Hematopoietic multipotent progenitor cell treated with erythropoietin and hydrocortisone succinate and interleukin-3 and kit ligand, for 4 days (in vitro differentiated cells): ENCODE data around the gene SIN3B.

Experiments used
- DNase-seq: peaks from one replicate; pipeline ENCODE4 v3.0.0-alpha.2; 2015

The SIN3B gene

DNA sequence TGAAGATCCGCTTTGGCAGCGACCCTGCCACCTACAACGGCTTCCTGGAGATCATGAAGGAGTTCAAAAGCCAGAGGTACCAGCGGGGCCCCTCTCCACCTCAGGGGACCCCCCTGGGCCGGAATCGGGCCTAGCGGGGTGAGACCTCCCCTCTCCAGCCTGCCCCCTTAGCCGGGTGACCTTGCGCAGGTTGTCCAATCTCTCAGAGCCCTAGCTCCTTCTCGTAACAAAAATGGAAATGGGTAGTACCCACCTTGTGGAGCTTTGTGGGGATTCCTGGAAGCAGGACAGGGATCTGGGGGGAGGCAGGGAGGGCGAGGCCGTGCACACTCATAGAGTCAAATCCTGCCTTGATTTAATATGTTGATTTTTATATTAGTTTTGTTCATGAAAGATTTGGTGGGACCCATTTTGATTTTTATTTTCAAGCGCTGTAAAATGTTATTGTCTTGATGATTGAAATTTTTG, 658 bp downstream of the SIN3B start:
- no peak for DNase-seq

DNA sequence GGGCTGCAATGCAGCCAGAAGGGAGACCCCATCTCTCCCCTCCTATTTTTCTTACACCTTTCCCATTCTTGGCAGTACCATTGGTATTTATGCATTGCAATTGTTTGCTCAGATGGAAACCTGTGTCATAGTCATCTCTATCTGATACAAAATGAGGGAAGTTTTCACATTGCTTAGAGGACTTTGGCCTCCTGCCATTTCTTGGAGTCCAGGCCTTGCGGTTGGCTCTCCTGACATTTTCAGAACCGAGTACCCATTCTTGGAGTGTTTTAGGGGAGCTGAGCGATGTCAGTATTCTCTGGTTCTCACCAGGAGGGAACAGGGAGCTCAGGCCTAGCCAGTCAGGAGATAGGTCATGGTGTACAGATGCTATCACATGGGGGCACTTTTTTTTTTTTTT, 1.5 kb downstream of the SIN3B start:
- peak; percentile 21 for DNase-seq

DNA sequence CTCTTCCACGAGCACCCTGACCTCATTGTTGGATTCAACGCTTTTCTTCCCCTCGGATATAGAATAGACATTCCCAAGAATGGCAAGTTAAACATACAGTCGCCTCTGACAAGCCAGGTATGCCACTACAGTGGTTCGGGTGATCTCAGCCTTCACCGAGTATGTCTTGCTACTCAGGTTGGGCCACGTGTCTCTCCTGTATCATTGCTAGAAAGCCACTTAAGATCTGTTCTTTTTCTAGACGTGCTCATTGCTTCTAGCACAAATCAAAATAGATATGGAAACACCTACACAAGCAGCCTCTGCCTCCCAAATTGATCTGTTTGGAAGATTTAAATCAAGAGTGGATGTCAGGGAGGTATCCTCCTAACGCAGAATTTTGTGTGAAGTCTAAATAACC, 2.3 kb downstream of the SIN3B start:
- DNase-seq = no peak

DNA sequence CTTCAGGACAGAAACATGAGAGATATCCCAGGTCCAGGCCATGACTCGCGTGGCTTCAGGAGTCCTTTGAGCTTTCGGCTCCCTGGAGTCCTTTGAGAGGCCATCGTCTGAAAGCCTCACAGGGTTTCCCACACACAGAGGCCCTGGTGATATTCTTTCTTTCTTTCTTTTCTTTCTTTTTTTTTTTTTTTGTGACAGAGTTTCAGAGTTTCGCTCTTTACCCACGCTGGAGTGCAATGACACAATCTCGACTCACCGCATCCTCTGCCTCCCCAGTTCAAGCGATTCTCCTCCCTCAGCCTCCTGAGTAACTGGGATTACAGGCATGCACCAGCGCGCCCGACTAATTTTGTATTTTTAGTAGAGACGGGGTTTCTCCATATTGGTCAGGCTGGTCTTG, 5.5 kb downstream of the SIN3B start:
- DNase-seq = no peak

DNA sequence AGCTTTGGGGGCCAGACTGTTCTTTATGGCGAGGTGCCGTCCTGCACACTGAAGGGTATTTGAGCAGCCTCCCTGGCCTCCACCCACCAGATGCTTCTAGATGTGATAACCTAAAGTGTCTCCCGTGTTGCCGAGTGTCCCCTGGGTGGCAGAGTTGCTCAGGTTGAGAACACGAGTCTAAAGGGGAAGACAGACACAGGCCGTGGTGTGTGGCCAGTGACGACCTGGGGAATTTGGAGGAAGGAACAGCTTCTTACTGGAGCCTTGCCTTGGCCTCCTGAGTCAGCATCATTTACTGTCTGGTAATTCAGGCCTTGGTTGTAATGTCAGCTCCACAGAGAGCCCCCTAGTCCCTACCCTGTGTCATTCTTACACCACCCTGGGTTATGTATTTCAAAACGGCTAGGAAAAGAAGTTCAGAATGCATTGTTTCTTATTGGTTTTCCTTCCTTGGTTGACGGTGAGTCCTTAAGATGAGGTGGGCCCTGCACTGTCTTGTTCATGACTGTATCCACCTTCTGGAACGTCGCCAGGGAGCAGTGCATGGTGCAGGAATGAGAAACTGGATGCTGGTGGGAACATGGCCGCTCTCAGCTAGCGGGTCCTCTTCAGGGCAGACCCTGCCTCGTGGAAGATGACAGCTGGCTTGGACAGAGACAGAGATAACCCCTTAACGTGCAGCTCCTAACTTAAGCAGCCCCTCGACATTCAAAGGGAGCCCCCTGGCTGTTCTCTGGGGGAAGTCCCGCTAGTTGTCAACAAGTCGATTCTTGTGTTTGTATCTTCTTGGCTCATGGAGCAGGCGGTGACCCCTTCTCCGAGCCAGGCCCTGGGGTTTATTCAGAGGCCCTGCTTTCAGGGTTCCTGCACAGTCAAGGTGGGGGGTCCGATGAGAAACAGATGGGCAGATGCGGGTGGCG, 7.2 kb downstream of the SIN3B start:
- peak; percentile 90 for DNase-seq

DNA sequence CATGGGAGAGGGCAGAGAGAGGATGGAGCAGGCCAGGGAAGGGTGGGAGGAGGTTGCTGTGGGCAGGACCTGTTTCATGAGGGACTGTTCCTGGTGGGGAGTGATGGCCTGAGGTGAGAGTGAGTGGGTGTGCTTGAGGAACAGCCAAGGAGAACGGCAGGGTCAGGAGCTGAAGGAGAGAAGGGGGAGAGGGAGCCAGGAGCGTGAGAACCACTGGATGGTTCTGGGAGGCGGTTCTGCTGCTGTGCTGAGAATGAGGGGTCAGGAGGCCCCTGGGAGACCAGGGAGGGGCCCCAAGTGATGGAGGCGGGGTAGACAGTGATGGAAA, 7.8 kb downstream of the SIN3B start:
- DNase-seq = no peak

DNA sequence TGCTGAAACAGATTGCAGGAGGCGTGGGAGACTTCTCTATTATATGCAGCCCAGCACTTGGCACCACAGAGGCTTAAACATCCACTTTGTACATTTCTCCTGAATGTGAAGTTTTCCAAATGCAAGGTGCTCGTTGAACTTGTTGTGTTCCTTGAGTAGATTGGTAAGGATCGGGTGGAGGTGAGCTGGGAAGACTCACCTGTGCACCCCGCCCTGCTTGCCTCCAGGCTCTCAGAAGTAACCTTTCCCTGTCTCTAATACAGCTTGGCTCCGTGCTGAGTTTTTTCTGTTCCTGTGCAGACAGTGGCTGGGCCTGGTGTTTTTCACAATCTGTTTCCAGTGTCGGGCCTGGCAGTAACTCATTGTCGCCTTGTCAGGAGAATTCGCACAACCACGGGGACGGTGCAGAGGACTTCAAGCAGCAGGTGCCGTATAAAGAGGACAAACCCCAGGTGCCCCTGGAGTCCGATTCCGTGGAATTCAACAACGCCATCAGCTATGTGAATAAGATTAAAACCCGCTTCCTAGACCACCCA, 12.3 kb downstream of the SIN3B start:
- no peak for DNase-seq

DNA sequence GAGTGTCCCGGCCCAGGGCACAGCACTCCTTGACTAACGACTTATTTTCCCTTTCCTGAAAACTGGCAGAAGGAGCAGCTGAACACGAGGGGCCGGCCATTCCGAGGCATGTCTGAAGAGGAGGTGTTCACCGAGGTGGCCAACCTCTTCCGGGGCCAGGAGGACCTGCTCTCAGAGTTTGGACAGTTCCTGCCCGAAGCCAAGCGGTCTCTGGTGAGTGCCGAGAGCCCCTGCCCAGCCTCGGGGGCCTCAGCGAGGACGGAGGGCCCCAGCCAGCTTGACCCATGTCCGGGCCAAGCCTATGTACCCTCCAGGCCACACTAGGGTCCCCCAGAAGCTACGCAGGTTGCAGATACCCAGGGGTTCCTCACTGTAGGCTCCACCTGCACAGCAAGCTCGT, 17.7 kb downstream of the SIN3B start:
- DNase-seq = no peak

DNA sequence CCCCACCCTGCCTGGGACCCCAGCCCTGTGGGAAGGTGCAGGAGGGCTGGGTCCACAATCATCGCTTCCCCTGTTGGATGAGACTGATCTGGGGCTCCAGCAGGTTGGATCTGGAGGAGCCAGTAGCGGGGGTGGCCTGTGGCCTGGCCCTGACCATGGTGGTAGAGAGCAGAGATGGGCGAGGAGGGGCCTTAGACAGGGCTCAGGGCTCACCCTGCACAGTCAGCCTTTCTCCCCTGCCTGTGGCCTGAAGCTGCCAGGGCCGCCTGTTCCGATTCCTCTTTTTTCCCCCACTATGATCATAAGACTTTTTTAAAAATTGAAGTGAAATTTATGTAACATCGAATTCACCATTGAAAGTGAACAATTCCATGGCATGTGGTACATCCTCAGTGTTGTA, 18.2 kb downstream of the SIN3B start:
- no peak for DNase-seq

DNA sequence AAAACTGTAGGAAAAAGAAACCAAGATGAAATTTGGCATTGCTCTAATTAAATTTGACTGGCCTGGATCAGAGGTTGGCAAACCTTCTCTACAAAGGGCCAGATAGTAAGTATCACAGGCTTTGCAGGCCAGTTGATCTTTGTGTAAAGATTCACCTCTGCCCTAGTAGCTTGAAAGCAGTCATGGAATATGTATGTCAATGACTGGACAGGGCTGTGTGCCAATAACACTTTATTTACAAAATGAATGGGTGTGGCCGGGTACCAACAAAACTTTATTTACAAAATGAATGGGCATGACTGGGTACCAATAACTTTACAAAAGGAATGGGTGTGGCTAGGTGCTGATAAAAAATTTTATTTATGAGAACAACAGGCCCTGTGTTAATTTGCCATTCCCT, 20.0 kb downstream of the SIN3B start:
- DNase-seq = no peak

DNA sequence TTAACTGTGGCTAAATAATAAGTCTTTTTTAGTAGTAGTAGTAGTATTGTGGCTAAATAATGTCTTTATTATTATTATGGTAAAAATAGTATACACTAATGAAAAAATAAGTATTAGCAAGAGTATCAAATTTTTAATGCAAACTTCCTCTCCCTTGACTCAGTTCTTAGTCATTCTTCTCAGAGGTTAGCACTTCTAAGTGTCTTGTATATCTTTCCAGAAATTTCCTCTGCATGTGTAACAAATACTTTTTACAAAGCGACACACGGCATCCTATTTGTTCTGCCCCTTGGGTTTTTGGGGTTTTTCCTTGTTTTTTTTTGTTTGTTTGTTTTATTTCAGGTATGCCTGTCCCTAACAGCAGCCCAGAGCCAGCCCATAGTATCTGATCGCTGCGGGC, 20.9 kb downstream of the SIN3B start:
- DNase-seq = no peak

DNA sequence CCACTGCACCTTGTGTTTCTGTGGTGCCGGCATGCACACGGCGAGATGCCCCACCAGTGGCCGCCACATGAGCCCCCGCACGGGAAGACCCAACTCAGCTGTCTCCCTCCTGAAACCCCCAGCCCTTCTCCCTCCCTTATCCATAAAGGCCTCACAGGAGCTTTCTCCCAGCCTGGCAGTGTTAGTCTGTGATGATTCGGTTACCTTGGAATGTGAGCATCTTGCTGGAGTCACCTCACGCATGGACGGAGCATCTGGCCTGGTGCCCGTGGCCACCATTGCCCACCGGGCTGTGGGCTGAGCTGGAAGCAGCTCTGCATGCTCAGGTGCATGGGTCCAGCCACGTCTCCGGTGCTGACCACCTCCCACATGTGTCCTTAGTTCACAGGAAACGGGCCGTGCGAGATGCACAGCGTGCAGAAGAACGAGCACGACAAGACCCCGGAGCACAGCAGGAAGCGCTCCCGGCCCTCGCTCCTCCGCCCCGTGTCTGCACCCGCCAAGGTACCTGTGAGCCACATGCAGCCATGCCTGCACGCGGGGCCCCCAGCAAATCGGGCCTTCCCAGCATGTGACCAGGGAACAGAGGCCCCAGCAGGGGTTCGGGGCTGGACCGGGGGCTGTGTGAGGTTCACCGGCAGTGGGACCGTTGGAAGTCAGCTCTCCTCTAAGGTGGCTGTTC, 22.0 kb downstream of the SIN3B start:
- DNase-seq = no peak

DNA sequence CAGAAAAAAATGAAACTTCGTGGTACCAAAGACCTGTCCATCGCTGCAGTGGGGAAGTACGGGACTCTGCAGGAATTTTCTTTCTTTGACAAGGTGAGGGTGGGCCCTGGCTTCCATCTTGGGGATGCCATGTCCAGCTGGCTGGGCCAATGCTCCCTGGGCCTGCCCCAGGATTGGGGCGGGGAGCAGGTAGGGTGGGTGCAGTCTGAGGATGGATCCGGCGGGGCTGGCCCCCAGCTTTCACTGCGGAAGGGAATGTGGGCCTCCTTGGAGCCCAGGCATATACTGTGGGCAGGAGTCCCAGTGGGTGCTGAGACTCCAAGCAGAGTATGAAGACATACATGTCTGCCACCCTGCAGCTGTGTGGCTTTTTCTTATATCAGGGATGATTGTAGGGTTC, 23.9 kb downstream of the SIN3B start:
- no peak for DNase-seq

DNA sequence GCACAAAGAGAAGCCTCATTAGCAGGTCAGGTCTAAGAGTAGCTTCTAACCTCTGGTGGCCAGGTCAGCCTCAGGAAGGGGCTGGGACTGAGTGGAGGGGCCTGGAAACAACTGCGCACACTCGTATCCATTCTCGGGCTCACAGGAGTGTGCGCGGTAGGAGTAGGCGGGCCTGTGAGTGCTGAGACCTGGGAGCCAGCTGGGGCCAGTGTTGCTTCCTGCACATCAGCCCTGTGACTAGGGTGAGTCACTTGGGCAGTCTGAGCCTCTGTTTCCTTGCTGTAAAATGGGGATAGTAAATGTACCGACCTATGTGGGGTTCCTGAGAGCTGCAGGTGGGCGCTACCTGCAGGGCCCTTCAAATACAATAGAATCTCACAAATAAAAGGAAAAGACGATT, 26.9 kb downstream of the SIN3B start:
- no peak for DNase-seq

DNA sequence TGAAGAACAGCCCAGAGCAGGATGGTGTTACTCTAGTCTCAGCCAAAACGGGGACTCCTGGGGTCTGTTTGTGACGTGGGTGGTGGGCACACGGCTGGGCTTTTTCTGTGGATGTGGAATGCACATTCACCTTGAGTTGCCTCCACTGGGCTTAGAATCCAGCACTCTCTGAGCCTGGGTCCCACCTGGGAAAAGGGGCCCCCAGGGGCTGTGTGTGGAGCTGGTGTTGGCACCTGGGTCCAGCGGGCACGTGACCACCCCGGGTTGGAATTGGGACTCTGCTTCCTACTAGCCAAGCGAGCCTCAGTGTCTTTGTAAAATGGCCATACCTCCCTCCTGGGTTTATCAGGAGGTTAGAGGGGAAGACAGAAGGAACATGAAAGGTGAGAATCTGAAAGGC, 30.4 kb downstream of the SIN3B start:
- no peak for DNase-seq

DNA sequence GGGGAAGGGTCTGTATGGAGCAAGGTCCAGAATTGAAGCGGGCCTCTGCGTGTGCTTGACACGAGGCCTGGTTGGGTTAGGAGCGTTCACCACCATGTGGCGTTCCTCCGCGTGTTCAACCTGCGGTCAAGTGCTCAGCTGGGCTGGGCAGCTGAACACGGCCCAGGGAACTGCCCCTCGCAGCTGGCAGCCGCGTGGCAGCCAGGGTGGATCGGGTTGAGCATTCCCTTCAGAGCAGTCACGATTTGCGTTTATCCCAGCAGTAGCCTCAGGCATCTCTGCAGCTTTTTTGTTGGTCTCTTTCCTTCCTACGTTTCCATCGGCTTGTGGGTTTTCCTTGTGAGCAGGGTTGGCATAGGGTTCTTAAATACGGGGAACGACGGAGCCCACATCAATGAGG, 30.9 kb downstream of the SIN3B start:
- DNase-seq = no peak

DNA sequence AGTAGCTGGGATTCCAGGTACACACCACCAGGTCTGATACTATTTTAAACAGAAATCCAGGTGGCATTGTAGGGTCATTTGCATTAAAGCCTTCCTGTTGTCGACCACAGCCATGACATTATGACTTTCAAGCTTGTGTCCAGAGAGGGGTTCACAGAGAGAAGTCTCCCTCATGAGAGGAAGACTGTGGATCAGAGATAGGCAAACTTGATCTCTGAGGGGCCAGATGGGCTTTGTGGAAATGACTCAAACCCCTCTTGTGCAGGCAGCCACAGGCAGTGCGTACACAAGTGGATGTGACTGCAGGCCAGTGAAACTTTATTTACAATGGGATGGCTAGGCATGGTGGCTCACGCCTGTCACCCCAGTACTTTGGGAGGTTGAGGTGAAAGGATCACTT, 31.8 kb downstream of the SIN3B start:
- peak; percentile 84 for DNase-seq

DNA sequence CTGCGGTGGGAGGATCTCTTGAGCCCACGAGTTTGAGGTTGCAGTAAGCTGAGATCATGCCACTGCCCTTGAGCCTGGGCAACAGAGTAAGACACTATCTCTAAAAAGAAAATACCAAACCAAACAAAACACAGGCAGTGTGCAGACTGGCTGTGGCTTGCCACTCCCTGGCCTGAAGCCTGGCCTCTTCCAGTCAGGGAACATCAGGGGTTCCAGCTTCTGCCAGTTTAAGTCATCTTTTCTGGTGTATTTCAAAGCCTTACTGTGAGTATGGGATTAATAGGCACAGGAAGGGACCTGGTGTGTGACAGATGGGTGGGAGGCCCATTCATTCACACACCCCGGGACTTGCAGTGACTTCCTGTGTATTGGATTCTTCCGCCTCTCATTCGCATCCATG, 32.6 kb downstream of the SIN3B start:
- DNase-seq = peak; percentile 29

DNA sequence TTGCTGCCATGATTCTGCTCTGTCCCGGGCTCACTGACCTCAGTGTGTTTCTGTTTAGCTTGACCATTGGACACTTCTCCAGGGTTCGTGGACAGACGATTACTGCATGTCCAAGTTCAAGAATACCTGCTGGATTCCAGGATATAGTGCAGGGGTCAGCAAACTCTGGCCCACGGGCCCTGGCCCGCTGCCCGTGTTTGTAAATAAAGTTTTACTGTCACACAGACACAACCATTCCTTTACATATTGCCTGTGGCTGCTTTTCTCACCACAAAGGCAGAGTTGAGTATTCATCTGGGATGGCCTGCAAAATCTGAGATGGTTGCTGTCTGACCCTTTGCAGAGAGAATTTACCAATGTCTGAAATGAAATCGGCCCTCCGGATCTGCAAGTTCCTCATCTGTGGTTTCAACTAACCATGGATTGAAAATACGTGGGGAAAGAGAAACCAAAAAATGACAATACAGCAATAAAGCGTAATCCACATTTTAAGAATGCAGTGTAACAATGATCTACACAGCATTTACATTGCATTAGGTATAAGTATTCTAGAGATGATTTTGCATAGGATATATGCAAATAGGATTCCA, 33.7 kb downstream of the SIN3B start:
- DNase-seq = peak; percentile 60

DNA sequence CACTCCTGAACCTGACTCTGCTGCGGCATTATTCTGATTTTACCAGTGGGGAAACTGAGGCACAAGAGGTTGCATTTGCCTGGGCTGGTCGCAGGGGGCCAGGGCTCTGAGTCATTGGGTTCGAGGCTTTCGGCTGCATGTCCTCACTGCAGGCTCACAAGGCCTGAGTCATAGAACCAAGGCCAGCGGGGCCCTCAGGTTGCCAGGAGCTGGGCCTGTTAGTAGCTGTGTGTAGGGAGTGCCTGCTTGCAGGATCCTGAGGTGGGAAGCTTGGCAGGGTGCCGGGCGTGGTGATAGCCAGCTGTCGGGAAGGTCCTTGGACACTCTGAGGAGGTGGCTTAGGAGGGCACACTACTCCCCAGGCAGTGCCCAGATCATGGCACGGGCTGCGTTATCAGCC, 38.0 kb downstream of the SIN3B start:
- DNase-seq = no peak

DNA sequence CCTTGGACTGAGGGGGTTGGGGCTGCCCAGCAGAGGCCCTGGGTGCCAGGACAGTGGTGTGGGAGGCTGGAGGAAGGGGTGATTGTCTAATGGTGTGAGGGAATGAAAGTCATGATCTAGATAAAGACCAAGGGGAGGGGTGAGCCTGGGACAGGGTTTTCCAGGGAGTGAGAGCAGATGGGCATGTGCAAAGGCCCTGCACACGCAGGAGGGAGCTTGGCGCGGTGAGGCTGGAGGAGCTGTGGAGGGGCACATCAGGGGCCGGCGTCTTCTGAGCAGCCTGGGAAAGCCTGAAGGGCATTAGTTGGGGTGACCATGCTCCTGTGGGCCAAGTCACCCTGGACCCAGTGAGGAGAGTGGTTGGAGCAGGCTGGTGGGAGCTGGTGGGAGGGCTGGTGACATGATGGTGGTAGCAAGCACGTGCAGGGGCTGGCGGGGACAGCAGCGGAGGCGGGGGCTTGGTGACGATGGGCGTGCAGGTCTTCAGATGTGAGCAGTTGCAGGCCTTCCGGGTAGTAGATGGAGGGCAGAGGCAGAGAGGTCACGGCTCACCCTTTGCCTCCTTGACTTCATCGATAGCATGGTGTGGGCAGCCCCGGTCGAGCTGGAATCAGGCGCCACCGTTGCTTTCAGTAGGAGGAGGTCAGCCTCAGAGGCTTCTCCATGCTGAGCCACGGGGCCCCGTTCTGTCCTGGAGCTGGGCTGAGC, 39.4 kb downstream of the SIN3B start:
- no peak for DNase-seq

DNA sequence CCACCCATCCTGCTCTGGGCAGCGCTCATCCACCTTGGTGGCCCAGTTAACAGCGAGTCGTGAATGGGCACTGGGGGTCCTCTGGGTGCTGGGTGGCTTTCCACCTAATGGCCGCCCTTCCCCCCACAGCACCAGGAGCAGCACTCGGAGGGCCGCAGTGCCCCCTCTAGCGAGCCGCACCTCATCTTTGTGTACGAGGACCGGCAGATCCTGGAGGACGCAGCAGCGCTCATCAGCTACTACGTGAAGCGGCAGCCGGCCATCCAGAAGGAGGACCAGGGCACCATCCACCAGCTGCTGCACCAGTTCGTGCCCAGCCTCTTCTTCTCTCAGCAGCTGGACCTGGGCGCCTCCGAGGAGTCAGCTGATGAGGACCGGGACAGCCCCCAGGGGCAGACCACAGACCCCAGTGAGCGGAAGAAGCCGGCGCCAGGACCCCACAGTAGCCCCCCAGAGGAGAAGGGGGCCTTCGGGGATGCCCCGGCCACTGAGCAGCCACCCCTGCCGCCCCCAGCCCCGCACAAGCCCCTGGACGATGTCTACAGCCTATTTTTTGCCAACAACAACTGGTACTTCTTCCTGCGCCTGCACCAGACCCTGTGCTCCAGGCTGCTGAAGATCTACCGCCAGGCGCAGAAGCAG, 40.3 kb downstream of the SIN3B start:
- DNase-seq = no peak

DNA sequence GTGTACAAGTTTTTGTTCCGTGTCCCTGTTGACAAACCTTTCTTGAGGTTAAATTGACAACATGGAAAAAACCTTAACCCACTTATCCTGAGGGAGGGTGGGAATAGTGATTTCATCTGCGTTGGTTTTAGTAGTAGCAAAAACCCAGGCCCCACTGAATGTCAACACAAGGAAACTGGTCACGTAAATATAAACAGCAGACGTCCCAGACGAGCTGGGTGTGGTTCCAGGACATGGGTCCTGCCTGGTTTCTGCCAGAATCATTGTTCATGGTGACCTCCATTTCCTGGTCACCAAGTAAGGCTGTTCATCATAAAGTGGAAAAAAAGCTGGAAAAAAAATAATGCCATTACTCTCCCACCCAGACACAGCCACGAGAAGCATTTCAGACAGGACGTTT, 42.7 kb downstream of the SIN3B start:
- no peak for DNase-seq
